Endothelial cell of hepatic sinusoid (primary cell): ENCODE data around the gene BCL3.
"Not testable (repeated sequence)": the region's sequence is repeated elsewhere in the genome, so short reads cannot be mapped to it uniquely, and the experiment has no call there.

ENCODE experiments used
- in situ Hi-C: cut with HindIII; loops from 2 replicates; pipeline ENCODE4 v1.10.0; 2017; ENCODE audit warnings: low sequenced_read_pairs

Gene BCL3

DNA sequence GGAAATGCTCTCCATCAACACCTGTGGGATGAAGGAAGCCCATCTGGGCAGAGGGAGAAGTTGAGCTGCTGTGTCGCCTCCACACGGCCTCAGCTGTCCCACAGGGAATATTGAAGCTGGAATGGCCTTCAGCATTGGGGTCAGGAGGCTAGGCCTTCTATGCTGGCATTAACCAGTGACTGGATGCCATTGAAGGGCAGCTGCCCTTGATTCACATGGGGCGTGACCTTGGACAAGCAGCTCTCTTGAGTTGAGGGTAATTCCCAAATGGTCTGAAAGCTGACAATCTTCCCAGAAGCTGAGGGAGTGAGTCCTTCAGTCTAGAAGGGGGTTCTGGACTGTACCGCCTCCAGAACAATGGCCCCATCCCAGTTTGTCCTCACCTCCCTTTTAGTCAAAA lies 6.7 kb downstream of the BCL3 start:
- in situ Hi-C loops = no loop called here

DNA sequence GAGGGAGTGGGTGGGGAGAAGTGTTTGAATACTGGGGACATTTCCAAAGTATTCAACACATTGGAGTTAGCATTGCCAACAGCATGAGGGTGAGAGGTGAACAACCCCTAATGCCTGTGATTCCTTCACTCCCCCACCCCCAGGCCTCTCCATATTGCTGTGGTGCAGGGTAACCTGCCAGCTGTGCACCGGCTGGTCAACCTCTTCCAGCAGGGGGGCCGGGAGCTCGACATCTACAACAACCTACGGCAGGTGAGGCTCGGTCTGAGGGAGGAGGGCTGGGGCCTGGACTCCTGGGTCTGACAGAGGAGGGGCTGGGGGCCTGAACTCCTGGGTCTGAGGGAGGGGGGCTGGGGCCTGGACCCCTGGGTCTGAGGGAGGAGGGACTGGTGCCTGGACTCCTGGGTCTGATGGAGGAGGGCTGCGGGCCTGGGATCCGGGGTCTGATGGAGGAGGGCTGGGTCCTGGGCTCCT lies 7.6 kb downstream of the BCL3 start:
- in situ Hi-C loops = no loop called here

DNA sequence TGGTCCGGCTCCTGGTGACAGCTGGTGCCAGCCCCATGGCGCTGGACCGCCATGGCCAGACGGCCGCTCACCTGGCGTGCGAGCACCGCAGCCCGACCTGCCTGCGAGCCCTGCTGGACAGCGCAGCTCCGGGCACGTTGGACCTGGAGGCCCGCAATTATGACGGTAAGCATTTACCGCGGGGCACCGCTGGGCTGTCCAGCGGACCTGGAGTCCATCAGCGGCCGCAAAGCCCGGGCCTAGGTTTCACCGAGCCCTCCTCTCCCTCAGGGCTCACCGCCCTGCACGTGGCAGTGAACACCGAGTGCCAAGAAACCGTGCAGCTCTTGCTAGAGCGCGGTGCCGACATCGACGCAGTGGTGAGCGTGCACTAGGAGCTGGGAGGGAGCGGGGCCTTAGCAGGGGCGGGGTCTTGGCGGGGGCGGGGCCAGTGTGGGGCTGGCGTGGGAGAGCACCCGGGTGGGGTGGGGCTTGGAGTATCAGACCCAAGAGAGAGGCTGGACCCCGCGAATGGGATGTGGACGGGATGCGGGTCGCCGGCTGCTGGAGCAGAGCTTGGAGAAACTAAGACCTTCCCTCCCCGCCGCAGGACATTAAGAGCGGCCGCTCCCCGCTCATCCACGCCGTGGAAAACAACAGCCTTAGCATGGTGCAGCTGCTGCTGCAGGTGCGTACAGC lies 8.7 kb downstream of the BCL3 start:
- in situ Hi-C loops = no loop called here

DNA sequence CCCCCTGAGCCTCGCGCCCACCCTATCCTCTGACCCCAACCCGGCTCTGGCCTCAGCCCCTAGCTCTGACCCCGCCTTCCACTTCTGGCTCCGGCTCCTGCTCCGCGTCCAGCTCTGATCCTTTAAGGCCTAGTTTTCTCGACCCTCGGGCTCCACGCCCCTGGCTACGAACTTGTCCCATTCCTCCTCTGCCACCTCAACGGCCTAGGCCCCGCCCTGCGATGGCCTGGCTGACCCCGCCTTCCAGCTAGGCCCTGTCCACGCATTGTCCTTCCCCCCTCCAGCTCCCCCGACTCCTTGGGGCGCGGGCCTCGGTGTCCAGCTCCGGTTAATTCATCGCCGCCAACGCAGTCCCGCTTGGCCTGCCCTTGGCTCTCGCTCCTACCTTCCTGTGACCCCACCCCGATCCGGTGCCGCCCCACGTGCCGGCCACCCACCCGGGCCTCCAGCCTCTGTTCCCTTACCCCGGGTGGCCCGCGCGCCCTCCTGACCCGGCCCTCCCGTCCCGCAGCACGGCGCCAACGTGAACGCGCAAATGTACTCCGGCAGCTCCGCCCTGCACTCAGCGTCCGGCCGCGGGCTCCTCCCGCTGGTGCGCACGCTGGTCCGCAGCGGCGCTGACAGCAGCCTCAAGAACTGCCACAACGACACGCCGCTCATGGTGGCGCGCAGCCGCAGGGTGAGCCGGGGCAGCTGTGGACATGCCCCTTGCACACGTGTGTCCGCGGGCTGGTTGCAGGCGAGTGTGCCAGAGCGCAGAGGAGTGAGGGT lies 9.4 kb downstream of the BCL3 start:
- in situ Hi-C loops = no loop called here

DNA sequence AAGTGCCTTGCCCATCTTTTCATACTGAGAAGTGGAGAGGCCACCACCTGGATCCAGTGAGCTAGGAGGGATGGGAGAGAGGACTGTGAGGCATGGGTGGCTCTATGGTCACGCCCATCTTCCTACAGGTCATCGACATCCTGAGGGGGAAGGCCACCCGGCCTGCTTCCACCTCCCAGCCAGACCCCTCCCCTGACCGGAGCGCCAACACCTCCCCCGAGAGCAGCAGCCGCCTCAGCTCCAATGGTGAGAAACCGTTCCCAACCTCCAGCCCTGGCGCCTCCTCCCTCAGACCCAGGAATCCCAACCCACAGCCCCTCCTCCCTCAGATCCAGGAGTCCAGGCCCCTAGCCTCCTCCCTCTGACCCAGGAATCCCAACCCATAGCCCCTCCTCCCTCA lies 10.1 kb downstream of the BCL3 start:
- in situ Hi-C loops = no loop called here

DNA sequence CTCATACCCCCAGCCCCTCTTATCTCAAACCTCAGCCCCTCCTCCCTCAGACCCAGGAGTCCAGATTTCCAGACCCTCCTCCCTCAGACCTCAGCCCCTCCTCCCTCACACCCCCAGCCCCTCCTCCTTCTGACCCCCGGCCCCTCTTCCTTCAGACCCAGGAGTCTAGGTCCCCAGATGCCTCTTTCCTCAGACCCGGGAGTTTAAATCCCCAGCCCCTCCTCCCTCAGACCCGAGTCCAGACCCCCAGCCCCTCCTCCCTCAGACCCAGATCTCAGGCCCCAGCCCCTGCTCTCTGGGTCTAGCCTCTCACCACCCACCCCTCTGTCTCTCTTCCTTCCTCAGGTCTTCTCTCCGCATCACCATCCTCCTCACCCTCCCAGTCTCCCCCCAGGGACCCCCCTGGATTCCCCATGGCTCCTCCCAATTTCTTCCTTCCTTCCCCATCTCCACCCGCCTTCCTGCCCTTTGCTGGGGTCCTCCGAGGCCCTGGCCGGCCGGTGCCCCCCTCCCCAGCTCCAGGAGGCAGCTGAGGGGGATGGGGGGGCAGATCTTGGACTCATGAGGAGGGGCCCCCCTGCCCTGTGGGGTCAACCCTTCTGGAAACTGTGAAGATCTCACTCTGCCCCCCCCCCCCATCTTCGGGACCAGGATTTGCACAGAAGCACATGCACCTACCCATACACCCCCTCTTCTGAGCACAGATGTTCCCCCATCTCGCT lies 10.7 kb downstream of the BCL3 start:
- in situ Hi-C loops = no loop called here

DNA sequence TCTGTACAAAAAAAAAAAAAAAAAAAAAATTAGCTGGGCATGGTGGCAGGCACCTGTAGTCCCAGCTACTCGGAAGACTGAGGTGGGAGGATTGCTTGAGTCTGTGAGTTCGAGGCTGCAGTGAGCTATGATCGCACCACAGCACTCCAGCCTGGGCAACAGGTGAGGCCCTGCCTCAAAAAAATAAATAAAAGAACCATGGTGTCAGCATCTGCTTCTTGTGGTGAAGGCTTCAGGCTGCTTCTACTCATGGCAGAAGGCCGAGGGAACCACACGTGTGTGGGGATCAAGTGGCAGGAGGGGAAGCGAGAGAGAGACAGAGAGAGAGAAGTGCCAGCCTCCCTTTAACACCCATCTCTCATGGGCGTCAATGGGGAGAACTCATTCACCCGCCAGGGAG lies 13.5 kb downstream of the BCL3 start:
- in situ Hi-C loops = no loop called here

DNA sequence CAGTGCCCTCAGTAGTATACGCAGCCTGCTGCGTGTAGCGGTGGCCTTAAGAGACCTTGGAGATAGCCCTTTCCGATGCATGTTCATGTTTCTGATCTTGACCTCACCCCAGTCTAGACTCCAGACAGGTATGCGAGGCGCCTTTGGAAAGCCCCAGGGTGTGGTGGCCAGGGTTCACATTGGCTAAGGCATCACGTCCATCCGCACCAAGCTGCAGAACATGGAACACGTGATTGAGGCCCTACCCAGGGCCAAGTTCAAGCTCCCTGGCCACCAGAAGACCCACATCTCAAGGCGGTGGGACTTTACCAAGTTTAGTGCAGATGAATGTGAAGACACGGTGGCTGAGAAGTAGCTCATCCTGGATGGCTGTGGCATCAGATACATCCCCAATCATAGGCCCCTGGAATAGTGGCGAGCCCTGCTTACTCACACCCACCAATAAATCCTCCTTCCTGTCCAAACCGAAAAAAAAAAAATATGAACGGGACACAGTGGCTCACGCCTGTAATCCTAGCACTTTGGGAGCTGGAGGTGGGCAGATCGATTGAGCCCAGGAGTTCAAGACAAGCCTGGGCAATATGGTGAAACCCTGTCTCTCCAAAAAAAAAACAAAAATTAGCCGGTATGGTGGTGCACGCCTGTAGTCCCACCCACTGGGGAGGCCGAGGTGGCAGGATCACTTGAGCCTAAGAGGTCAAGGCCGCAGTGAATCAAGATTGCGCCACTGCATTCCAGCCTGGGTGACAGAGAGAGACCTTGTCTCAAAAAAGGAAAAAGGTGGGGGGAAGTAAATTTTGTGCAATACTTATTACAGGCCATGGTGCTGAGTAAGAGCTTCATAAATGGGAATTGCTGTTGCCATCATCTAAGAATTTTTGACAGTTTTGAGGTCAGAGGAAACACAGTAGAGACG lies 16.8 kb downstream of the BCL3 start:
- in situ Hi-C loops = no loop called here

DNA sequence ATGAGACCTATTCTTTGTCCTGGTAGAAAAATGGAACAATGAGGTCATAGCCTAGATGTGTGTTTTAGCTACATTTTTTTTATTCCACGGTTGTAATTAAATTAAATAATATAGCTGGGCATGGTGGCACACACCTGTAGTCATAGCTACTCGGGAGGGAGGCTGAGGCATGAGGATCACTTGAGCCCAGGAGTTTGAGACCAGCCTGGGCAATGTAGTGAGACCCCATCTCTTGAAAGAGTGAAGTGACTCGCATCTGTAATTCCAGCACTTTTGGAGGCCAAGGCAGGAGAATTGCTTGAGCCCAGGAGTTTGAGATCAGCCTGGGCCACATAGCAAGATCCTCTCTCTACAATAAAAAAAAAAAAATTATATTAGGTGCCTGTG lies 17.4 kb downstream of the BCL3 start:
- in situ Hi-C loops = no loop called here

DNA sequence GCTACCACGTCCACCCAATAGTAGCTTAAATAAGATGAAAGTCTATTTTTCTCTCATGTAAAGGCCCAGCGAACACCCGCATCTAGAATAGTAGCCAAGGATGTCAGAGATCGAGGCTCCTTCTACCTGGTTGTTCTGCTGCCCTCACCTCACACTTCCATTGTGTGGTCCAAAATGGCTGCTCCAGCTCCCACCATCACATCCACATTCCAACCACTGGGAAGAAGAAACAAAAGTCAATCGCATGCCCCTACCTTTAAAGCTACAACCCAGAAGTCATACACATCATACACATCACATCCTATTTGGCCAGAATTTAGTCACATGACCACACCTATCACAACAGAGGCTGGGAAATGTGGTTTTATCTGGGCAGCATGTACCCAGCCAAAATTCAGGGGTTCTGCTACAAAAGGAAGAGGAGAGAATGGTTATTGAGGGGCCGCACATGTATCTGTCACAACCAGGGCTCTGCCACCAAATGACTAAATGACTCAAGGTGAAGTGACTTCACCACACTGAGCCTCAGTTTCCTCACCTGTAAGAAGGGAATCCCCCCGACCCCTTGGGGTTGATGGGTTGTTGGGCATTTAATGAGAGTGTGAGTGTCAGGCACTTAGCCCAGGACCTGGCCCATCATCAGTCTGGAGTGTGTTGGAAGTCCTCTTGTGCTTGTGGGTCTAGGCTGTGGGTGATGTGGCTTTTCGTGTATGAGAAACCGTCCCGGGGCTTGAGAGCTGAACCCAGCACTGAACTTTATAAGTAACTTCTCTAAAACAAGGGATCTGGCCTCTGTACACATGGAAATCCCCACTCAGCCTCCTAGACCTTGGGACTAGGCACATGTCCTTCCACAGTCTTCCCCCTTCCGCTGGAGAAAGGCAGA lies 19.0 kb downstream of the BCL3 start:
- in situ Hi-C loops = no loop called here

DNA sequence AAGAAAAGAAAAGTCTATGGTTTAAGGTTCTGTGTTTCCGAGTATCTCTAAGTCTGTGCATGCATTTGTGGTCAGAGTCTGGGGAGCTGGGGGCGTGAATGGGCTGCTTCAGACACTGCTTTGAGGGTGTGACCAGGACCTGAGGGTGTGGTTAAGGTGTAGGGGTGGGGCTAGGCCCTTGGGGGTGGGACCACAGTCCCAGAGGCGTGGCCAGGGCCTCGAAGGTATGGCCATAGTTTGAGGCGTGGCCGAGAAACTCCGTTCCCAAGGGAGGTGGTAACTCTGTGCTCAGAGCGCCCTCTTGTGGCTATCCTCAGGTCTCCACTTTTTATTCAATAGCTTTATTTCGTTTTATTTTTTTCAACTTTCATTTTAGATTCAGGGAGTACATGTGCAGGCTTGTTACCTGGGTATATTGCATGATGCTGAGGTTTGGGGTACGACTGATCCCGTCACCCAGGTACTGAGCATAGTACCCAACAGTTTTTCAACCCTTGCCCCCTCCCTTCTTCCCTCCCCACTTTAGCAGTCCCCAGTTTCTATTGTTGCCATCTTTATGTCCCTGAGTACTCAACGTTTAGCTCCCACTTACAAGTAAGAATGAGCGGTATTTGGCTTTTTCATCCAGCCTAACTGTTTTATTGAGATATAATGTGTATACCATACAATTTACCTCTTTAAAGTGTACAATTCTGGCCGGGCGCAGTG lies 22.2 kb downstream of the BCL3 start:
- in situ Hi-C loops = no loop called here

DNA sequence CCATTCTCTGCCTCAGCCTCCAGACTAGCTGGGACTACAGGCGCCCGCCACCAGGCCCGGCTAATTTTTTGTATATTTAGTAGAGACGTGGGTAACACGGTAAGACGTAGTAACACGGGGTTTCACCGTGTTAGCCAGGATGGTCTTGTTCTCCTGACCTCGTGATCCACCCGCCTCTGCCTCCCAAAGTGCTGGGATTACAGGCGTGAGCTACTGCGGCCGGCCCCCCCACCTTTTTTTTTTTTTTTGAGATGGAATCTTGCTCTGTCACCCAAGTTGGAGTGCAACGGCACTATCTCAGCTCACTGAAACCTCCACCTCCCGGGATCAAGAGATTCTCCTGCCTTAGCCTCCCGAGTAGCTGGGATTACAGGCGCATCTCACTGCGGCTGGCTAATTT lies 23.6 kb downstream of the BCL3 start:
- in situ Hi-C loops = not testable (repeated sequence)

DNA sequence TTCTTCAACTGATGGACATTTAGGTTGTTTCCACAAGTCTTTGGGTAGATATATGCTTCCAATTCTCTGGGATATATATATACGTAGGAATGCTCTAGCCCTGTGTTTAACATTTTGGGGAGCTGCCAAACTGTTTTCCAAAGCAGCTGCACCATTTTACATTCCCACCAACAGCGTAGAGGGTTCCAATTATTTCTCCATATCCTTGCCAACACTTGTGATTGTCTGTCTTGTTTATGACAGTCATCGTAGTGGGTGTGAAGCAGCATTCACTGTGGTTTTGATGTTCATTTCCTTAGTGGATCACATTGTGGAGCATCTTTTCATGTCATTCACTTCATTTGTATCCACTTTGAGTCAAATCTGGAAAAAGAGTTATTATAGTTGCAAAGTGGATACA lies 24.5 kb downstream of the BCL3 start:
- in situ Hi-C loops = no loop called here

DNA sequence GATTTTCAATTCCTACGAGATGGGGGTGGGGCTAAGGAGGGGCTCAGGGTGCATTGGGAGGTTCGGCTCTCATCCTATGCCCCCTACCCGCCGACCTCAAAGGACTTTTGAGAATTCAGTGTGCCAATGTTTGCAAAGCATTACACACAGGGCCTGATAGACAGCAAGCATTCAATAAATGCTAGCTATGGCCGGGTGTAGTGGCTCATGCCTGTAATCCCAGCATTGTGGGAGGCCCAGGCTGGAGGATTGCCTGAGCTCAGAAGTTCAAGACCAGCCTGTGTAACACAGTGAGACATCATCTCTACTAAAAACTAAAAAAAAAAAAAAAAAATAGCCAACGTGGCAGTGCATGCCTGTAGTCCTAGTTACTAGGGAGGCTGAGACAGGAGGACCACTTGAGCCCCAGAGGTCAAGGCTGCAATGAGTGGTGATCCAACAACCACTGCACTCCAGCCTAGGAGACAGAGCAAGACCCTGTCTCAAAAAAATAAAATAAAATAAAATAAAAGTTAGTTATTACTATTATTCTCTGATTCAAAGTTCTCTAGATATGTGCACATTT lies 27.2 kb downstream of the BCL3 start:
- in situ Hi-C loops = no loop called here

DNA sequence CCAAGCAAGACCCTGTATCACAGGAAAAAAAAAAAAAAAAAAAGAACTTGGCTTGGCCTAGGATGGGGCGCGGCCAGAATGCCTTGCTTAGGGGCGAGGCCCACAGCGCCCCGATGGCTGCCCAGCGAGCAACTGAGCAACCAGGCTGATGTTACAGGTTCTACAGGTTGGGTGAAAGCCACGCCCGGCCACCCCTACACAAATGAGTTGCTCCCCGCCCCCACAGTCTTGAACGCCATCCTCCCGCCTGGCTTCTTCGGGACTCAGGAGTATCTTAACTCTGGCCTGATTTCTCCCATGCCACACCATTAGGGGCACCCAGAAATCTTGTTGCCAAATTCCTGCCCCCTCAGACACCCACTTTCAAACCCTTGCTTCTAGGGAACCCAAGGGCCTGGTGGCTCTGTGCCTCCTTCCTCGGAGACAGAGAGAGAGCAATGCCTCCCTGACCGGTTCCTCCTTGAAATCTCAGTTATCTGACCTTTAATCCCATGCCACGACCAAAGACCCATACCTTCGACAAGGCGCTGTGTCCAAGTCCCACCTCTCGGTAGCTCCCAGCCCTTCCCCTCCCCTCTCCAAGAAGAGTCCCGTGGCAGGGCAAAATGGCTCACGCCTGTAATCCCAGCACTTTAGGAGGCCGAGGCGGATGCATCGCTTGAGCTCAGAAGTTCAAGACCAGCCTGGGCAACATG lies 28.0 kb downstream of the BCL3 start:
- in situ Hi-C loops = no loop called here

DNA sequence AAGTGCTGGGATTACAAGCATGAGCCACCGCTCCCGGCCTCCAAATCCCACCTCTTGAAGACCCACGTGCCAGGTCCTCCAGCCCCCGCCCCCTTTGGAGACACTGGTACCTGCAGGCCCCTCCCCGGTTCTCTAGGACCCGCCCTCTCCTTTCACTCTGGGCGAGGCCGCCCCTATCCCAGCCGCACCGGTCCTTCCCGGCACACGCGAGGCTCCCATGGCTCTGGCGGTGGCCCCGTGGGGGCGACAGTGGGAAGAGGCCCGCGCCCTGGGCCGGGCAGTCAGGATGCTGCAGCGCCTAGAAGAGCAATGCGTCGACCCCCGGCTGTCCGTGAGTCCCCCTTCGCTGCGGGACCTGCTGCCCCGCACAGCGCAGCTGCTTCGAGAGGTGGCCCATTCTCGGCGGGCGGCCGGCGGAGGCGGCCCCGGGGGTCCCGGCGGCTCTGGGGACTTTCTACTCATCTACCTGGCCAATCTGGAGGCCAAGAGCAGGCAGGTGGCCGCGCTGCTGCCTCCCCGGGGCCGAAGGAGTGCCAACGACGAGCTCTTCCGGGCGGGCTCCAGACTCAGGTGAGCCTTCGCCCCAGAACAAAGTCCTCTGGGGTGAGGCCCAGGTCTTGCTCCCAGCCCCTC lies 29.3 kb downstream of the BCL3 start, which contains the start of gene CBLC:
Gene CBLC (plus strand): TSS at position 176 of the 633 bp plus-strand sequence. CDS start 42 bp downstream, at position 218.
- in situ Hi-C loops = no loop called here

DNA sequence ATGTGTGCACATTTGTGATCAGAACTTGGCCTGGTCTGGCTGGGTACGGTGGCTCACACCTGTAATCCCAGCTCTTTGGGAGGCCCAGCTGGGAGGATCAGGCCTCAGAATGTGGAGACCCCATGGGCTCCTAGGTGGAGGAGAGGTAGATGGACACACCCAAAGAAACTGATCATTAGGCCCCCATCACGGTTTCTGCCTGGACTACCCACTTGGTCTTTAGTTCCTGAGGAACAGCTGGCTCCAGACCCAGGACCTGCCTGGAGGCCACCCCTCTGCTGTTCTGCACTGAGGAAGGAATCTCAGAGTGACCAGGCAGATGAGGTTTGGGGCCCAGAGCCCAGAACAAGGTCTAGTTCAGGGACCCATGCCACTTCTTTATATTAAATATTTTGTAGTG lies 30.6 kb downstream of the BCL3 start:
- in situ Hi-C loops = no loop called here

DNA sequence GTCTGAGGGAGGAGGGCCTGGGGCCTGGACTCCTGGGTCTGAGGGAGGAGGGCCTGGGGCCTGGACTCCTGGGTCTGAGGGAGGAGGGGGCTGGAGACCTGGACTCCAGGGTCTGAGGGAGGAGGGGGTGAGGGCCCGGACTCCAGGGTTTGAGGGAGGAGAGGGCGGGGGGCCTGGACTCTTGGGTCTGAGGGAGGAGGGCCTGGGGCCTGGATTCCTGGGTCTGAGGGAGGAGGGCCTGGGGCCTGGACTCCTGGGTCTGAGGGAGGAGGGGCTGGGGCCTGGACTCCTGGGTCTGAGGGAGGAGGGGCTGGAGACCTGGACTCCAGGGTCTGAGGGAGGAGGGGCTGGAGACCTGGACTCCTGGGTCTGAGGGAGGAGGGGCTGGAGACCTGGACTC lies 33.2 kb downstream of the BCL3 start:
- in situ Hi-C loops = not testable (repeated sequence)
